Measurements from ENCODE around the gene TMEM163. TPM values are rescaled to one million over a fixed set of nuclear protein-coding genes. Genes with fewer than 3 reads are reported as not detected.

Gene TMEM163
- total RNA-seq, 1 experiment from 2014 or later: 0.94 TPM

DNA sequence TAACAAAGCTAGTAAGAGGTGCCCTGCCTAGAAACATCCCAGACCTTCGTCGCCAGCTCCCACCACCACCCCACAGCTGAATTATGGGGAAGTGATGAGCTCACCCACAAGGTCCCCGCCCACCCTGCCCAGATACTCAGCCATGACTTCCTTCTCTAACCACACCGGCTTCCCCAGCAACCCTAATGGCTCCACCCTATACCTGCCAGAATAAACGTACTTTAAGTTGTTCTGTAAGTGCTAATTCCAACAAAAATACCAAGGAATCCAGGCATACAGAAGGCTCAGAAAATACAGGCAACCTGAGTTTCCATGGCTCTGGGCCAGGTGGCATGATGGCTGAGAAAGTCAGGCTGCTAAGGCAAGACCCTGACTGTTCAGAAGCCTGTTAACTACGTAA, 39.1 kb downstream of the TMEM163 start (continued):
- no peak for TF ChIP-seq AFF4 (CRISPR knock-in tag; IDR thresholded peaks at IDR 0.05; ENCODE audit: borderline replicate concordance)

DNA sequence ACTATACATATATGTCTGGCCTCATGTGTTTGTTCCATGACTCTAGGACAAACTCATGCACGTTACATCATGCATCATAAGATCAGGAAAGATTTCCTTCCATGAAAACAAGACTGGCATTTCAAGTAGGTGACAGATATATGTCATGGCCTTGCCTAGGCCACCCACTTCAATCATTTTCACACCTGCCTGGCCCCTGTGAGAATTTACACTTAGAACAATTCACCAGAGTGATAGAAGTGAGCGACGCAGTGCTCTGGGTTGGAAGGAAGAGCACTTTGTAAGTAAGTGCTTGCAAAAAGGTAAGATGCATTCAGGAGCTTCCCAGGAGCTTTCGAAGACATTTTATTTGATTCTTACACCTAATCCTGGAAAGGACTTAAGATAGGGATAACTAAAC, 39.5 kb downstream of the TMEM163 start:
- Mint-ChIP-seq H3K27ac (no peak overlapping the region), H3K27me3 (ENCODE audit: low read depth) (no peaks in the 10 kb centered on the region), H3K36me3 (no peaks in the 10 kb centered on the region), H3K9me3 (no peaks in the 10 kb centered on the region; the same call in 1 of the 2 replicates), H3K4me1 (peaks cover 36% of the 10 kb centered on the region), H3K4me3 (no peak overlapping the region)
- ChIA-PET POLR2A (no interaction called here), CTCF (interaction anchor here (1.5 kb wide), 1 partner anchor 228 kb away, joined by 5 read pairs; no protein-coding TSS in a partner anchor)
- no peak for DNase-seq (ENCODE audit: low spot score)
- no peak for ATAC-seq
- TF ChIP-seq, protein P1, sequence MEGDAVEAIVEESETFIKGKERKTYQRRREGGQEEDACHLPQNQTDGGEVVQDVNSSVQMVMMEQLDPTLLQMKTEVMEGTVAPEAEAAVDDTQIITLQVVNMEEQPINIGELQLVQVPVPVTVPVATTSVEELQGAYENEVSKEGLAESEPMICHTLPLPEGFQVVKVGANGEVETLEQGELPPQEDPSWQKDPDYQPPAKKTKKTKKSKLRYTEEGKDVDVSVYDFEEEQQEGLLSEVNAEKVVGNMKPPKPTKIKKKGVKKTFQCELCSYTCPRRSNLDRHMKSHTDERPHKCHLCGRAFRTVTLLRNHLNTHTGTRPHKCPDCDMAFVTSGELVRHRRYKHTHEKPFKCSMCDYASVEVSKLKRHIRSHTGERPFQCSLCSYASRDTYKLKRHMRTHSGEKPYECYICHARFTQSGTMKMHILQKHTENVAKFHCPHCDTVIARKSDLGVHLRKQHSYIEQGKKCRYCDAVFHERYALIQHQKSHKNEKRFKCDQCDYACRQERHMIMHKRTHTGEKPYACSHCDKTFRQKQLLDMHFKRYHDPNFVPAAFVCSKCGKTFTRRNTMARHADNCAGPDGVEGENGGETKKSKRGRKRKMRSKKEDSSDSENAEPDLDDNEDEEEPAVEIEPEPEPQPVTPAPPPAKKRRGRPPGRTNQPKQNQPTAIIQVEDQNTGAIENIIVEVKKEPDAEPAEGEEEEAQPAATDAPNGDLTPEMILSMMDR (IDR thresholded peaks at IDR 0.05): no peak
- TF ChIP-seq PRRX2 (CRISPR knock-in tag; IDR thresholded peaks at IDR 0.05) (no peak), GRHL2 (CRISPR knock-in tag; IDR thresholded peaks at IDR 0.05; ENCODE audit: insufficient replicate concordance, severe bottlenecking) (no peak), GTF2I (CRISPR knock-in tag; conservative IDR thresholded peaks at IDR 0.05) (no peak), ZNF532 (CRISPR knock-in tag; IDR thresholded peaks at IDR 0.05; ENCODE audit: borderline replicate concordance) (no peak), HMGXB4 (CRISPR knock-in tag; IDR thresholded peaks at IDR 0.05) (no peak), CREB1 (CRISPR knock-in tag; IDR thresholded peaks at IDR 0.05) (no peak), FOXK1 (CRISPR knock-in tag; IDR thresholded peaks at IDR 0.05) (no peak), NFE2L1 (CRISPR knock-in tag; IDR thresholded peaks at IDR 0.05) (no peak), NFYB (CRISPR knock-in tag; conservative IDR thresholded peaks at IDR 0.05; ENCODE audit: low read depth) (no peak), TEAD1 (CRISPR knock-in tag; IDR thresholded peaks at IDR 0.05) (no peak), JAZF1 (CRISPR knock-in tag; IDR thresholded peaks at IDR 0.05) (no peak), RELA (CRISPR knock-in tag; IDR thresholded peaks at IDR 0.05; ENCODE audit: borderline replicate concordance) (no peak), ERG (CRISPR knock-in tag; IDR thresholded peaks at IDR 0.05) (no peak)
- TF ChIP-seq, protein P2, sequence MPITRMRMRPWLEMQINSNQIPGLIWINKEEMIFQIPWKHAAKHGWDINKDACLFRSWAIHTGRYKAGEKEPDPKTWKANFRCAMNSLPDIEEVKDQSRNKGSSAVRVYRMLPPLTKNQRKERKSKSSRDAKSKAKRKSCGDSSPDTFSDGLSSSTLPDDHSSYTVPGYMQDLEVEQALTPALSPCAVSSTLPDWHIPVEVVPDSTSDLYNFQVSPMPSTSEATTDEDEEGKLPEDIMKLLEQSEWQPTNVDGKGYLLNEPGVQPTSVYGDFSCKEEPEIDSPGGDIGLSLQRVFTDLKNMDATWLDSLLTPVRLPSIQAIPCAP (CRISPR knock-in tag; IDR thresholded peaks at IDR 0.05): no peak
- TF ChIP-seq, protein P3, sequence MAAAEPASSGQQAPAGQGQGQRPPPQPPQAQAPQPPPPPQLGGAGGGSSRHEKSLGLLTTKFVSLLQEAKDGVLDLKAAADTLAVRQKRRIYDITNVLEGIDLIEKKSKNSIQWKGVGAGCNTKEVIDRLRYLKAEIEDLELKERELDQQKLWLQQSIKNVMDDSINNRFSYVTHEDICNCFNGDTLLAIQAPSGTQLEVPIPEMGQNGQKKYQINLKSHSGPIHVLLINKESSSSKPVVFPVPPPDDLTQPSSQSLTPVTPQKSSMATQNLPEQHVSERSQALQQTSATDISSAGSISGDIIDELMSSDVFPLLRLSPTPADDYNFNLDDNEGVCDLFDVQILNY (CRISPR knock-in tag; IDR thresholded peaks at IDR 0.05): no peak

All from WTC11 (cell line).